ELF-1 (cell line): ENCODE results near the gene ZFP2.

Experiments
- DNase-seq: peaks from one replicate; pipeline ENCODE4 v3.0.0-alpha.2; 2016; ENCODE audit warnings: low read depth, low spot score

ZFP2 gene

DNA sequence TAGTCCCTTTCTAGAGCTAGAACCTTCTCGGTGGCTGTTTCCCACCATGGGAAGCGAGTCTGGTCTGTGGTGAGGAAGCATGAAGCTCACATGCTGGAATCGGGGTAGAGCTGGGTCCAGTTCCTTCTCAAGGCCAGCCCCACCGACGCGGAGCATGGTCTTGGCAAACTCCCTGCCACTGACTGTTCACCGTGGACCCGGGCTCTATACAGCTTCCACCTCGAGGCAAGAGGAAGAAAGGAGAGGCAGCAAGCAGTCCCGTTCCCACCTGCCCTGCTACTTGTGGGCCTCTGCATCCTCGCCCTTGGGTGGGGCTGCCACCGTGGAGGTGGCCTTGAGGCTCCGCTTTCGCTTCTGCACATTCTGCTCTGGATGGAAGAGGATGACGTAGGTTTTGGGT is 85.7 kb downstream of the ZFP2 start:
- DNase-seq = no peak
